Breast epithelium (tissue), 3 donors: ENCODE data around the gene TMEM14B.

Source experiments
- POLR2A ChIP-seq: fragments of 450-650 bp; IDR thresholded peaks from one replicate; pipeline ENCODE4 v1.6.1; 2016; ENCODE audit warnings: antibody characterized with exemption, mild to moderate bottlenecking, moderate library complexity
- POLR2AphosphoS5 ChIP-seq, 3 donors: sonication (generic); formaldehyde crosslinking; IDR thresholded peaks; one replicate each; pipeline ENCODE4 v1.6.1; 2017; ENCODE audit warnings: antibody characterized with exemption in 3 of 3

- TF ChIP-seq POLR2A (no peak), POLR2AphosphoS5 (IDR thresholded peaks at IDR 0.05) (no peak)
Measured at GRCh38 chr6:10719296-10719963, 28.2 kb upstream of the TMEM14B start.
